GM21737 (cell line): ENCODE measurements around the gene IFI35.

ENCODE experiments used
- ATAC-seq: cut with Tn5 transposase; IDR thresholded peaks from one replicate; pipeline ENCODE4 v1.9.1; 2021; ENCODE audit warnings: mild to moderate bottlenecking, moderate library complexity; ENCODE audit not compliant: unreplicated experiment

IFI35 gene

GRCh38 chr17:43020789-43021740 lies 14.5 kb downstream of the IFI35 start:
- no peak for ATAC-seq

GRCh38 chr17:43021741-43022512 lies 15.3 kb downstream of the IFI35 start, which contains the start of gene VAT1:
Gene VAT1, minus strand, starts transcription at chr17:43022385. Its CDS starts 63 bp downstream, at chr17:43022322.
- ATAC-seq, result no peak

GRCh38 chr17:43024407-43025289 lies 18.1 kb downstream of the IFI35 start, which contains the start of gene RND2:
Gene RND2, plus strand, starts transcription at chr17:43025231. Its CDS starts 117 bp downstream, at chr17:43025348.
- no peak for ATAC-seq

GRCh38 chr17:43025290-43025657 lies 18.7 kb downstream of the IFI35 start:
- ATAC-seq, result no peak

- no peak for ATAC-seq
Measured at GRCh38 chr17:43025766-43026537, 19.4 kb downstream of the IFI35 start.

GRCh38 chr17:43026595-43026994 lies 20.0 kb downstream of the IFI35 start:
- ATAC-seq, result no peak

GRCh38 chr17:43027091-43028032 lies 20.8 kb downstream of the IFI35 start:
- no peak for ATAC-seq

- no peak for ATAC-seq
Measured at GRCh38 chr17:43028221-43028861, 21.8 kb downstream of the IFI35 start.

- ATAC-seq, result no peak
Measured at GRCh38 chr17:43030137-43030767, 23.7 kb downstream of the IFI35 start.

GRCh38 chr17:43031666-43032065 lies 25.1 kb downstream of the IFI35 start:
- ATAC-seq, result no peak

GRCh38 chr17:43033948-43034881 lies 27.6 kb downstream of the IFI35 start:
- ATAC-seq, result no peak

GRCh38 chr17:43034894-43035293 lies 28.3 kb downstream of the IFI35 start:
- ATAC-seq, result no peak

- ATAC-seq, result no peak
Measured at GRCh38 chr17:43039646-43040045, 33.1 kb downstream of the IFI35 start.

- ATAC-seq, result no peak
Measured at GRCh38 chr17:43040655-43041054, 34.1 kb downstream of the IFI35 start.

- ATAC-seq, result no peak
Measured at GRCh38 chr17:43042025-43042628, 35.5 kb downstream of the IFI35 start.

GRCh38 chr17:43043307-43043706 lies 36.7 kb downstream of the IFI35 start:
- ATAC-seq, result no peak
